Measurements from ENCODE around the gene NCAM1.

- TF ChIP-seq POLR2A (IDR thresholded peaks at IDR 0.05; ENCODE audit: low read length): no peak
- TF ChIP-seq GATA1 (IDR thresholded peaks at IDR 0.05; ENCODE audit: low read depth, low read length): no peak
Observed at GRCh38 chr11:113111156-113111555, 149.9 kb downstream of the NCAM1 start.
